HepG2 (cell line): ENCODE data around the gene TCEA3. TPM values are rescaled to one million over a fixed set of nuclear protein-coding genes. Genes with fewer than 3 reads are reported as not detected.

Source experiments
- CHCHD3 ChIP-seq: sonication (generic); formaldehyde crosslinking; IDR thresholded peaks from 2 replicates; pipeline ENCODE4 v1.8.0; 2022; ENCODE audit warnings: mild to moderate bottlenecking, missing genetic modification reagents, moderate library complexity
- ETV5 ChIP-seq: IDR thresholded peaks from 2 replicates; pipeline ENCODE4 v1.6.1; 2018; ENCODE audit warnings: missing biosample characterization, missing genetic modification reagents, inconsistent platforms, borderline replicate concordance
- FOXA3 ChIP-seq: IDR thresholded peaks from 2 replicates; pipeline ENCODE4 v1.6.1; 2016; ENCODE audit warnings: missing genetic modification reagents, missing compliant biosample characterization
- GTF3A ChIP-seq: sonication (generic); formaldehyde crosslinking; conservative IDR thresholded peaks from 2 replicates; pipeline ENCODE4 v1.4.0; 2020; ENCODE audit warnings: mild to moderate bottlenecking, missing genetic modification reagents
- KAT7 ChIP-seq: IDR thresholded peaks from 2 replicates; pipeline ENCODE4 v1.6.1; 2018; ENCODE audit warnings: borderline replicate concordance, missing compliant biosample characterization
- KMT2A ChIP-seq: sonication (generic); formaldehyde crosslinking; IDR thresholded peaks from 2 replicates; pipeline ENCODE4 v1.4.0; 2020; ENCODE audit warnings: missing genetic modification reagents
- MEF2D ChIP-seq: sonication (generic); formaldehyde crosslinking; IDR thresholded peaks from 2 replicates; pipeline ENCODE4 v1.5.1; 2020; ENCODE audit warnings: mild to moderate bottlenecking, missing genetic modification reagents
- PHF5A ChIP-seq: IDR thresholded peaks from one replicate; pipeline ENCODE4 v1.6.1; 2018; ENCODE audit warnings: low read depth, missing genetic modification reagents; ENCODE audit not compliant: unreplicated experiment
- SALL2 ChIP-seq: sonication (generic); formaldehyde crosslinking; IDR thresholded peaks from 2 replicates; pipeline ENCODE4 v1.8.1; 2023; ENCODE audit warnings: mild to moderate bottlenecking, missing genetic modification reagents, inconsistent platforms
- ZFP90 ChIP-seq: sonication (generic); formaldehyde crosslinking; IDR thresholded peaks from 2 replicates; pipeline ENCODE4 v1.8.0; 2022; ENCODE audit warnings: missing genetic modification reagents, mild to moderate bottlenecking, inconsistent platforms, borderline replicate concordance
- ZKSCAN5 ChIP-seq: sonication (generic); formaldehyde crosslinking; IDR thresholded peaks from 2 replicates; pipeline ENCODE4 v1.5.1; 2020; ENCODE audit warnings: mild to moderate bottlenecking, missing genetic modification reagents
- polyA plus RNA-seq, 8 experiments: library from polyadenylated mRNA; depleted of rRNA in 3 of 8; stranded (reverse) in 7 of 8; unstranded in 1 of 8; fragments of >200 nt; fragmentation: Illumina TruSeq in 4 of 8; extraction: Trizol in 4 of 8; gene quantifications; 2 replicates each; pipeline versions ENCODE4 v1.2.1 to v1.2.3, GENCODE V29; 2011 to 2016; ENCODE audit warnings: low read depth in 4 of 8, missing spikeins in 1 of 8, mixed read lengths in 1 of 8; ENCODE audit not compliant: insufficient read depth in 1 of 8
- total RNA-seq, 5 experiments: library from RNA; depleted of rRNA; stranded (reverse); fragments of >200 nt; fragmentation: Illumina TruSeq; extraction: Trizol; gene quantifications; 2 replicates each; pipeline ENCODE4 v1.2.3, GENCODE V29; 2016; ENCODE audit warnings: low read depth in 1 of 5
- TF ChIP-seq, protein P1 (sequence below): sonication (generic); formaldehyde crosslinking; IDR thresholded peaks from 2 replicates; pipeline ENCODE4 v1.8.1; 2023; ENCODE audit warnings: mild to moderate bottlenecking, moderate library complexity, missing genetic modification reagents
- TF ChIP-seq, protein P2 (sequence below): sonication (generic); formaldehyde crosslinking; IDR thresholded peaks from 2 replicates; pipeline ENCODE4 v1.4.0; 2020; ENCODE audit warnings: missing genetic modification reagents
- TF ChIP-seq, protein P3 (sequence below): sonication (generic); formaldehyde crosslinking; IDR thresholded peaks from 2 replicates; pipeline ENCODE4 v1.5.1; 2020; ENCODE audit warnings: mild to moderate bottlenecking, missing genetic modification reagents, moderate library complexity
- TF ChIP-seq, protein P4 (sequence below): sonication (generic); formaldehyde crosslinking; IDR thresholded peaks from 2 replicates; pipeline ENCODE4 v1.8.0; 2023; ENCODE audit warnings: mild to moderate bottlenecking, missing genetic modification reagents
- TF ChIP-seq, protein P5 (sequence below): sonication (generic); formaldehyde crosslinking; IDR thresholded peaks from 2 replicates; pipeline ENCODE4 v1.4.0; 2020; ENCODE audit warnings: low read depth, missing genetic modification reagents

The TCEA3 gene
- total and polyA plus RNA-seq, 2 of the 13 experiments (the other 11 are each of a cell fraction or from before 2014, with no cell fraction given) = 55.5 to 84.6 TPM

DNA sequence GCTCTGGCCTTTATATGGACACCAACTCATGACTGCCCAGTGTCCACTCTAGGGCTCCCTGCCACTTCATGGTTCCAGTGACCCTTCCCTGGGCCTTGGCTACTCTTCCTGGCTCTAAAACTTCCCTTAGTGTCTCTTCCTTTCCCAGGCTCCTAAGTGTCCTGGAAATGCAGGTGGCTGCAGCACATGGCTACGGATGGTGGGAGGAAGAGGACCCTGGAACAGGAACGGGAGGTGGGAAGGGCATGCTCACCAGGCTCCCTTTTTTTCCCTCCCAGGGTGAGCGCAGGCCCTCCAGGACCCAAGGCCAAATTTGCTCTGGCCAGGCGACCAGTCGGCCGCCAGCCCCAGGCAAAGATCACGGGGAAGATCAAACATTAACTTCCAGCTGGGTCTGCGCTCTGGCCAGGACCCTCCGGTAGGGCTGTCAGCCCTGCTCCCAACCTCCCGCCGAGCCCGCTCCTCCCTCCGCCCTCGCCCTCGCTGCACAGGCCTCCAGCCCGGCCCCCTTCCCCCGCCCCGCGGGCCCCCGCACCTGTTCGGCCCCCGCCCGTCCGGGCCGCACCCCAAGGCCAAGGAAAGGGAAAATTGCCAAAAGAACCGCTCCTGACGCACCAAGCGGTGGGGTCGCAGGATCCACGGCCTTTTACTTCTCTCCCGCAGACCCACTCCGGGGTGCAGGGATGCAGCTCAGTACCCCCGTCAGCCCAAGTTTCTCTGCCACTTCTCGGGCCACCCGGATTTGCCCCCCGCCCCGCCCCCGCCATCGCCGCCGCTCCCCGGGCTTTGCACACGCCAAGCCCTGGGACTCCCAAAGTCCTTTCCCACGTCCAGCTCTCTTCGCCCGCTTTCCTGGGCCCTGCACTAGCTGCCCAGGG, 894 bp downstream of the TCEA3 start (continued):
- TF ChIP-seq, protein P1, sequence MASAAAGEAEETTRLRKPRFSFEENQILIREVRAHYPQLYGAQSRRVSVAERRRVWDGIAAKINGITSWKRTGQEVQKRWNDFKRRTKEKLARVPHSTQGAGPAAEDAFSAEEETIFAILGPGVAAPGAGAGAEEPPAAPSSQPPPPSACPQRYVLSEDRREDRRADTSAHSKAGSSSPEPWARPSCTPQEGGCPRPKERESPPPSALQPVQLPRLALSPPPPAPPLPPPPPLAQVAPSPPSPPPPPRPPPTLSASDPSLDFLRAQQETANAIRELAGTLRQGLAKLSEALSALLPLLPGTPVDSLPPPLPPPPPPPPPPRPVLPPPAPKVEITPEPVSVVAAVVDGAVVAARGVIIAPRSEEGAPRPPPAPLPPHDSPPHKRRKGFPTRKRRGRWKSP (CRISPR knock-in tag) = peak; percentile 17; the same call in 1 of the 2 replicates
- no peak for TF ChIP-seq ETV5
- TF ChIP-seq SALL2 (CRISPR knock-in tag) = no peak
- TF ChIP-seq ZFP90 (CRISPR knock-in tag) = peak; percentile 21; the same call in 1 of the 2 replicates
- no peak for TF ChIP-seq GTF3A (CRISPR knock-in tag)
- TF ChIP-seq CHCHD3 (CRISPR knock-in tag) = 0 out of 2 replicates have a peak, but pooled peaks have one; percentile 18
- TF ChIP-seq KAT7 (CRISPR knock-in tag) = 0 out of 2 replicates have a peak, but pooled peaks have one; percentile 14
- TF ChIP-seq, protein P2, sequence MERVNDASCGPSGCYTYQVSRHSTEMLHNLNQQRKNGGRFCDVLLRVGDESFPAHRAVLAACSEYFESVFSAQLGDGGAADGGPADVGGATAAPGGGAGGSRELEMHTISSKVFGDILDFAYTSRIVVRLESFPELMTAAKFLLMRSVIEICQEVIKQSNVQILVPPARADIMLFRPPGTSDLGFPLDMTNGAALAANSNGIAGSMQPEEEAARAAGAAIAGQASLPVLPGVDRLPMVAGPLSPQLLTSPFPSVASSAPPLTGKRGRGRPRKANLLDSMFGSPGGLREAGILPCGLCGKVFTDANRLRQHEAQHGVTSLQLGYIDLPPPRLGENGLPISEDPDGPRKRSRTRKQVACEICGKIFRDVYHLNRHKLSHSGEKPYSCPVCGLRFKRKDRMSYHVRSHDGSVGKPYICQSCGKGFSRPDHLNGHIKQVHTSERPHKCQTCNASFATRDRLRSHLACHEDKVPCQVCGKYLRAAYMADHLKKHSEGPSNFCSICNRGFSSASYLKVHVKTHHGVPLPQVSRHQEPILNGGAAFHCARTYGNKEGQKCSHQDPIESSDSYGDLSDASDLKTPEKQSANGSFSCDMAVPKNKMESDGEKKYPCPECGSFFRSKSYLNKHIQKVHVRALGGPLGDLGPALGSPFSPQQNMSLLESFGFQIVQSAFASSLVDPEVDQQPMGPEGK = peak; percentile 92
- TF ChIP-seq, protein P3, sequence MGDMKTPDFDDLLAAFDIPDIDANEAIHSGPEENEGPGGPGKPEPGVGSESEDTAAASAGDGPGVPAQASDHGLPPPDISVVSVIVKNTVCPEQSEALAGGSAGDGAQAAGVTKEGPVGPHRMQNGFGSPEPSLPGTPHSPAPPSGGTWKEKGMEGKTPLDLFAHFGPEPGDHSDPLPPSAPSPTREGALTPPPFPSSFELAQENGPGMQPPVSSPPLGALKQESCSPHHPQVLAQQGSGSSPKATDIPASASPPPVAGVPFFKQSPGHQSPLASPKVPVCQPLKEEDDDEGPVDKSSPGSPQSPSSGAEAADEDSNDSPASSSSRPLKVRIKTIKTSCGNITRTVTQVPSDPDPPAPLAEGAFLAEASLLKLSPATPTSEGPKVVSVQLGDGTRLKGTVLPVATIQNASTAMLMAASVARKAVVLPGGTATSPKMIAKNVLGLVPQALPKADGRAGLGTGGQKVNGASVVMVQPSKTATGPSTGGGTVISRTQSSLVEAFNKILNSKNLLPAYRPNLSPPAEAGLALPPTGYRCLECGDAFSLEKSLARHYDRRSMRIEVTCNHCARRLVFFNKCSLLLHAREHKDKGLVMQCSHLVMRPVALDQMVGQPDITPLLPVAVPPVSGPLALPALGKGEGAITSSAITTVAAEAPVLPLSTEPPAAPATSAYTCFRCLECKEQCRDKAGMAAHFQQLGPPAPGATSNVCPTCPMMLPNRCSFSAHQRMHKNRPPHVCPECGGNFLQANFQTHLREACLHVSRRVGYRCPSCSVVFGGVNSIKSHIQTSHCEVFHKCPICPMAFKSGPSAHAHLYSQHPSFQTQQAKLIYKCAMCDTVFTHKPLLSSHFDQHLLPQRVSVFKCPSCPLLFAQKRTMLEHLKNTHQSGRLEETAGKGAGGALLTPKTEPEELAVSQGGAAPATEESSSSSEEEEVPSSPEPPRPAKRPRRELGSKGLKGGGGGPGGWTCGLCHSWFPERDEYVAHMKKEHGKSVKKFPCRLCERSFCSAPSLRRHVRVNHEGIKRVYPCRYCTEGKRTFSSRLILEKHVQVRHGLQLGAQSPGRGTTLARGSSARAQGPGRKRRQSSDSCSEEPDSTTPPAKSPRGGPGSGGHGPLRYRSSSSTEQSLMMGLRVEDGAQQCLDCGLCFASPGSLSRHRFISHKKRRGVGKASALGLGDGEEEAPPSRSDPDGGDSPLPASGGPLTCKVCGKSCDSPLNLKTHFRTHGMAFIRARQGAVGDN (CRISPR knock-in tag) = peak; percentile 87
- TF ChIP-seq, protein P4, sequence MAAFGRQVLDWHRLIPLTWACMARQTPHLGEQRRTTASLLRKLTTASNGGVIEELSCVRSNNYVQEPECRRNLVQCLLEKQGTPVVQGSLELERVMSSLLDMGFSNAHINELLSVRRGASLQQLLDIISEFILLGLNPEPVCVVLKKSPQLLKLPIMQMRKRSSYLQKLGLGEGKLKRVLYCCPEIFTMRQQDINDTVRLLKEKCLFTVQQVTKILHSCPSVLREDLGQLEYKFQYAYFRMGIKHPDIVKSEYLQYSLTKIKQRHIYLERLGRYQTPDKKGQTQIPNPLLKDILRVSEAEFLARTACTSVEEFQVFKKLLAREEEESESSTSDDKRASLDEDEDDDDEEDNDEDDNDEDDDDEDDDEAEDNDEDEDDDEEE = no peak
- peak; percentile 67 for TF ChIP-seq PHF5A (CRISPR knock-in tag)
- peak; percentile 14; the same call in 1 of the 2 replicates for TF ChIP-seq FOXA3 (CRISPR knock-in tag)
- TF ChIP-seq MEF2D = no peak
- TF ChIP-seq KMT2A (CRISPR knock-in tag) = peak; percentile 41; the same call in 1 of the 2 replicates
- no peak for TF ChIP-seq ZKSCAN5 (CRISPR knock-in tag)
- TF ChIP-seq, protein P5, sequence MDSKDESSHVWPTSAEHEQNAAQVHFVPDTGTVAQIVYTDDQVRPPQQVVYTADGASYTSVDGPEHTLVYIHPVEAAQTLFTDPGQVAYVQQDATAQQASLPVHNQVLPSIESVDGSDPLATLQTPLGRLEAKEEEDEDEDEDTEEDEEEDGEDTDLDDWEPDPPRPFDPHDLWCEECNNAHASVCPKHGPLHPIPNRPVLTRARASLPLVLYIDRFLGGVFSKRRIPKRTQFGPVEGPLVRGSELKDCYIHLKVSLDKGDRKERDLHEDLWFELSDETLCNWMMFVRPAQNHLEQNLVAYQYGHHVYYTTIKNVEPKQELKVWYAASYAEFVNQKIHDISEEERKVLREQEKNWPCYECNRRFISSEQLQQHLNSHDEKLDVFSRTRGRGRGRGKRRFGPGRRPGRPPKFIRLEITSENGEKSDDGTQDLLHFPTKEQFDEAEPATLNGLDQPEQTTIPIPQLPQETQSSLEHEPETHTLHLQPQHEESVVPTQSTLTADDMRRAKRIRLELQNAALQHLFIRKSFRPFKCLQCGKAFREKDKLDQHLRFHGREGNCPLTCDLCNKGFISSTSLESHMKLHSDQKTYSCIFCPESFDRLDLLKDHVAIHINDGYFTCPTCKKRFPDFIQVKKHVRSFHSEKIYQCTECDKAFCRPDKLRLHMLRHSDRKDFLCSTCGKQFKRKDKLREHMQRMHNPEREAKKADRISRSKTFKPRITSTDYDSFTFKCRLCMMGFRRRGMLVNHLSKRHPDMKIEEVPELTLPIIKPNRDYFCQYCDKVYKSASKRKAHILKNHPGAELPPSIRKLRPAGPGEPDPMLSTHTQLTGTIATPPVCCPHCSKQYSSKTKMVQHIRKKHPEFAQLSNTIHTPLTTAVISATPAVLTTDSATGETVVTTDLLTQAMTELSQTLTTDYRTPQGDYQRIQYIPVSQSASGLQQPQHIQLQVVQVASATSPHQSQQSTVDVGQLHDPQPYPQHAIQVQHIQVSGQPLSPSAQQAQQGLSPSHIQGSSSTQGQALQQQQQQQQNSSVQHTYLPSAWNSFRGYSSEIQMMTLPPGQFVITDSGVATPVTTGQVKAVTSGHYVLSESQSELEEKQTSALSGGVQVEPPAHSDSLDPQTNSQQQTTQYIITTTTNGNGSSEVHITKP (CRISPR knock-in tag) = no peak
